Chondrocyte (in vitro differentiated cells): ENCODE measurements around the gene ATG9B. TPM values are rescaled to one million over a fixed set of nuclear protein-coding genes. Genes with fewer than 3 reads are reported as not detected.

Source experiments
- DNase-seq: peaks from one replicate; pipeline ENCODE4 v3.0.0; 2021; ENCODE audit warnings: mixed read lengths, low spot score
- H3K27ac Mint-ChIP-seq: one replicate; pipeline ENCODE4 v1.8.0; 2021; ENCODE audit warnings: mild to moderate bottlenecking, moderate library complexity, mixed read lengths; ENCODE audit not compliant: unreplicated experiment
- H3K27me3 Mint-ChIP-seq: 2 replicates; pipeline ENCODE4 v1.8.0; 2021; ENCODE audit warnings: low read depth, mixed read lengths
- H3K36me3 Mint-ChIP-seq: 2 replicates; pipeline ENCODE4 v1.8.0; 2021; ENCODE audit warnings: low read depth, mixed read lengths
- H3K4me1 Mint-ChIP-seq: 2 replicates; pipeline ENCODE4 v1.8.0; 2021; ENCODE audit warnings: low read depth, mild to moderate bottlenecking, mixed read lengths
- H3K4me3 Mint-ChIP-seq: one replicate; pipeline ENCODE4 v1.8.0; 2021; ENCODE audit warnings: mild to moderate bottlenecking, moderate library complexity, mixed read lengths; ENCODE audit not compliant: unreplicated experiment
- H3K9me3 Mint-ChIP-seq: 2 replicates; pipeline ENCODE4 v1.8.0; 2021; ENCODE audit warnings: low read depth, mixed read lengths
- CTCF ChIP-seq: fragments of 200-600 bp; sonication (generic); IDR thresholded peaks from 2 replicates; pipeline ENCODE4 v1.5.0; 2021; ENCODE audit warnings: antibody characterized with exemption, mild to moderate bottlenecking, moderate library complexity
- total RNA-seq: library from RNA; stranded (reverse); gene quantifications from 3 replicates; pipeline ENCODE4 v1.2.1, GENCODE V29; 2021

Gene ATG9B
- total RNA-seq, 1 donor from 2014 or later = 1.6 TPM

GRCh38 chr7:151017953-151018420, 6.3 kb downstream of the ATG9B start:
- no peak for DNase-seq
- TF ChIP-seq CTCF = peak; percentile 99
- no peak overlapping the region for H3K27ac Mint-ChIP-seq
- H3K9me3 Mint-ChIP-seq = no peaks in the 10 kb centered on the region
- H3K4me3 Mint-ChIP-seq = peak overlapping the region; percentile 60
- H3K4me1 Mint-ChIP-seq = peaks cover 22% of the 10 kb centered on the region
- no peaks in the 10 kb centered on the region for H3K36me3 Mint-ChIP-seq
- H3K27me3 Mint-ChIP-seq = peaks cover 22% of the 10 kb centered on the region

- H3K4me3 Mint-ChIP-seq = no peak overlapping the region
- H3K27me3 Mint-ChIP-seq = peaks cover 26% of the 10 kb centered on the region
- DNase-seq = no peak
These were observed 6.8 kb downstream of the ATG9B start for GRCh38 chr7:151017370-151017952.

GRCh38 chr7:151016942-151017341, 7.4 kb downstream of the ATG9B start:
- TF ChIP-seq CTCF = no peak
- DNase-seq = no peak
- Mint-ChIP-seq H3K36me3 (no peaks in the 10 kb centered on the region), H3K4me3 (no peak overlapping the region), H3K9me3 (no peaks in the 10 kb centered on the region), H3K27ac (no peak overlapping the region), H3K4me1 (peaks cover 28% of the 10 kb centered on the region), H3K27me3 (peaks cover 29% of the 10 kb centered on the region)

More at GRCh38 chr7:151017370-151017952, 6.8 kb downstream of the ATG9B start:
- no peaks in the 10 kb centered on the region for H3K36me3 Mint-ChIP-seq
- H3K27ac Mint-ChIP-seq = no peak overlapping the region
- no peak for TF ChIP-seq CTCF
- H3K9me3 Mint-ChIP-seq = no peaks in the 10 kb centered on the region
- peaks cover 26% of the 10 kb centered on the region for H3K4me1 Mint-ChIP-seq

- H3K27ac Mint-ChIP-seq = no peak overlapping the region
- no peak overlapping the region for H3K4me3 Mint-ChIP-seq
These were observed 7.8 kb downstream of the ATG9B start for GRCh38 chr7:151016505-151016904.

GRCh38 chr7:151015967-151016366, 8.3 kb downstream of the ATG9B start:
- no peak for TF ChIP-seq CTCF
- no peaks in the 10 kb centered on the region for H3K9me3 Mint-ChIP-seq
- no peak overlapping the region for H3K4me3 Mint-ChIP-seq
- H3K36me3 Mint-ChIP-seq = no peaks in the 10 kb centered on the region
- peaks cover 32% of the 10 kb centered on the region for H3K27me3 Mint-ChIP-seq
- no peak for DNase-seq
- H3K27ac Mint-ChIP-seq = no peak overlapping the region
- peaks cover 30% of the 10 kb centered on the region for H3K4me1 Mint-ChIP-seq

More at GRCh38 chr7:151016505-151016904, 7.8 kb downstream of the ATG9B start:
- no peak for TF ChIP-seq CTCF
- Mint-ChIP-seq H3K36me3 (no peaks in the 10 kb centered on the region), H3K4me1 (peaks cover 28% of the 10 kb centered on the region), H3K9me3 (no peaks in the 10 kb centered on the region), H3K27me3 (peaks cover 32% of the 10 kb centered on the region)
- no peak for DNase-seq
